Umbilical cord (tissue), 2 donors: Measurements from ENCODE around the gene ATP13A3. TPM values are rescaled to one million over a fixed set of nuclear protein-coding genes. Genes with fewer than 3 reads are reported as not detected.
"Not testable (repeated sequence)": the region's sequence is repeated elsewhere in the genome, so short reads cannot be mapped to it uniquely, and the experiment has no call there.

Experiments used
- DNase-seq: peaks from one replicate; pipeline ENCODE4 v3.0.0-alpha.2; 2015; ENCODE audit warnings: low spot score
- total RNA-seq: library from RNA; depleted of rRNA; stranded (reverse); fragments of >200 nt; gene quantifications from one replicate; pipeline ENCODE4 v1.2.3, GENCODE V29; 2014; ENCODE audit warnings: low replicate concordance; ENCODE audit not compliant: insufficient read depth

The ATP13A3 gene
- 110 TPM for total RNA-seq

- peak; percentile 91 for DNase-seq
Observed at GRCh38 chr3:194486540-194487288, at the start of gene ATP13A3. ATP13A3 (minus strand) TSS chr3:194487002; CDS start chr3:194462190, 24,812 bp downstream.

GRCh38 chr3:194535199-194535598 lies 48.4 kb upstream of the ATP13A3 start:
- DNase-seq: not testable (repeated sequence)

- no peak for DNase-seq
Observed at GRCh38 chr3:194534243-194534642, 47.4 kb upstream of the ATP13A3 start.

- no peak for DNase-seq
Observed at GRCh38 chr3:194532591-194532990, 45.8 kb upstream of the ATP13A3 start.

GRCh38 chr3:194527726-194528125 lies 40.9 kb upstream of the ATP13A3 start:
- no peak for DNase-seq

GRCh38 chr3:194526164-194526563 lies 39.4 kb upstream of the ATP13A3 start:
- no peak for DNase-seq

GRCh38 chr3:194522579-194523046 lies 35.8 kb upstream of the ATP13A3 start:
- no peak for DNase-seq

- no peak for DNase-seq
Observed at GRCh38 chr3:194521510-194522260, 34.9 kb upstream of the ATP13A3 start.

GRCh38 chr3:194520682-194521162 lies 33.9 kb upstream of the ATP13A3 start:
- not testable (repeated sequence) for DNase-seq

- not testable (repeated sequence) for DNase-seq
Observed at GRCh38 chr3:194520201-194520600, 33.4 kb upstream of the ATP13A3 start.

GRCh38 chr3:194518652-194519051 lies 31.9 kb upstream of the ATP13A3 start:
- DNase-seq: no peak

GRCh38 chr3:194517333-194517732 lies 30.5 kb upstream of the ATP13A3 start:
- no peak for DNase-seq

GRCh38 chr3:194514626-194515025 lies 27.8 kb upstream of the ATP13A3 start:
- no peak for DNase-seq

- DNase-seq: no peak
Observed at GRCh38 chr3:194512895-194513601, 26.2 kb upstream of the ATP13A3 start.

GRCh38 chr3:194508491-194509453 lies 22.0 kb upstream of the ATP13A3 start:
- no peak for DNase-seq

GRCh38 chr3:194507571-194507970 lies 20.8 kb upstream of the ATP13A3 start:
- DNase-seq: no peak

GRCh38 chr3:194505791-194506415 lies 19.1 kb upstream of the ATP13A3 start:
- DNase-seq: no peak

- DNase-seq: no peak
Observed at GRCh38 chr3:194504861-194505260, 18.1 kb upstream of the ATP13A3 start.

GRCh38 chr3:194504146-194504545 lies 17.3 kb upstream of the ATP13A3 start:
- no peak for DNase-seq

GRCh38 chr3:194503081-194503531 lies 16.3 kb upstream of the ATP13A3 start:
- DNase-seq: no peak
